GM19468 (cell line): Measurements from ENCODE around the gene PDGFRB.

Source experiments
- ATAC-seq: cut with Tn5 transposase; IDR thresholded peaks from one replicate; pipeline ENCODE4 v1.9.1; 2021; ENCODE audit warnings: mild to moderate bottlenecking, moderate library complexity, moderate number of reproducible peaks; ENCODE audit not compliant: unreplicated experiment; ENCODE audit errors: extremely low read depth

The PDGFRB gene

DNA sequence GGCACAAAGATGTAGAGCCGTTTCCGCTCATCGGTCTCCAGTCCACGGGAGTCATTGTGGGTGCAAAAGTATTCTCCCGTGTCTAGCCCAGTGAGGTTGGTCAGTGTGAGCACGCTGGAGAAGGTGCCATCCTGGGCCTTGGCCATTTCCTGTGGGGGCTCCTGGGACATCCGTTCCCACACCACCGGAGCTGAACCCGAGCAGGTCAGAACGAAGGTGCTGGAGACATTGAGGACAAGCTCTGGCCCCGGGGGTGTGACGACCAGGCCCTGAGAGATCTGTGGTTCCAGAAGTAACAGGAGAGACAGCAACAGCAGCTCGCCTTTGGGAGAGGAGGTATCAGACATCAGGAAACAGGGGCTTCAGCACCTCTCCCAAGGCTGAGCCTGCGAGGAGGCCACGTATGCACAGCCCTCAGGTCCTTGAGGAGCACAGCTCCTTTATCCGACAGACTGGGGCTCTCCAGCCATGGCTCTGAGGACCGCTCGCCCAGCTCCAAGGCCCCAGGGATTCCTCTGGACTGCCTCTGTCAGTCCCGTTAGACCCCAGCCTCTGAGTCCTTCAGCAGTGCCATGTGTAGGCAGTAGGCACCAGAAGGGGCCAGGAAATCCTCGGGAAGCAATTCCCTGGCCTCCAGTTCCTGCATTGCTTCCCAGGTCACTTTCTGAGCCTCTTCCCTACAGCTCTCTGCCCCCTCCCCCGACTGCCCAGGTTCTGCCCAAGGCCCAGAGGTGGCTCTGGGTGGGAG is 19.9 kb downstream of the PDGFRB start:
- no peak for ATAC-seq

DNA sequence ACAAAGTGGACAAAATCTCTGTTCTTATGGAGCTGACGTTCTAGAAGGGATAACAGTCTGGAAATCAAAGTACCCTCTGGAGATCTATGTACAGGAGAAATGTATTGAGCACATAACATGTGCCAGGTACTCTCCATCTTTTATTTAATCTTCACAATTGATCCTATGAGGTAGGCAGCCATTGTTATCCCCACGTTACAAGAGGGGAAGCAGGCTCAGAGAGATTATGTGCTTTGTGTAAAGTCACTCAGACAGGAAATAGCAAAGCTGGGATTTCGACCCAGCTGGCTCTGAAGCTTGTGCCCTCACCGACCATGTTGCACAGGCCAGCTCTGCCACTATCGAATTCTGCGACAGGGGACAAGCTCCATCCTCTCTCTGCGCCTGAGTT is 21.5 kb downstream of the PDGFRB start:
- no peak for ATAC-seq

DNA sequence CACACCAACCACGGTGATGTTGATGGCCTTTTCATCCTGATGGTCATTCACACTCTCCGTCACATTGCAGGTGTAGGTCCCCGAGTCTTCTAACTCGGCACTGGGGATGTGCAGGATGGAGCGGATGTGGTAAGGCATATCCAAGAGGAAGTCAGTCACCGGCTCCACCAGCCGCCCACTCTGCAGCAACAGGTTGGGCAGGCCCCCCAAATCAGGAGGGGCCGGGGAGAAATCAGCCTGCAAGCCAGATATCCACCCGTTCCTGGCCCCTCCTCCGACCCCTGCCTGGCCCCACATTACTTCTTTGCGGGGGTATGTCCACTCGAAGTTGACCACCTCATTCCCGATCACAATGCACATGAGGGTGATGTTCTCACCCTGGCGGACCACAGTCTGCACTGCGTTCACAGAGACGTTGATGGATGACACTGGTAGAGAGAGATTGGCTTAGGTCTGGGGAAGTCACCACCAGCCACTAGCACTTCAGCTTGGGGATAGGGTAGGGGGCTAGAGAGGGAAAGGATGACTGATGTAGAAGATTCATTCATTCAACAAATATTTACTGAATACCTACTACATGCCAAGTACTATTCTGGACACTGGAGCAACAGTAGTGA is 22.0 kb downstream of the PDGFRB start:
- no peak for ATAC-seq

DNA sequence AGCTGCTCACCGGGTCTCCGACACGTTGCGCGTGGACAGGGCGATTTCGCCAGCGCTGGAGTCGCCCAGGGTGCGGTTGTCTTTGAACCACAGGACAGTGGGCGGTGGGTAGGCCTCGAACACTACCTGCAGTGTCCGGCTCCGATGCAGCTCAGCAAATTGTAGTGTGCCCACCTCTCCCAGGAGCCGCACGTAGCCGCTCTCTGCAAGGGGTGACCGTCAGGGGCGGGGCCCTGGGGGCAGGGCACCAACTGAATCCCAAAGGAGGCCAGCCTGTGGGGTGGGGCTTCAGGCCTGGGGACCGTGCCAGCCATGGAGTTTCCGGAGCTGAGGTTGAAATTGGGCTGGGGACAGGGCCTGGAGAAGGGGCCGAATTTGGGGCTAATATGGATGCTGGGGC is 22.9 kb downstream of the PDGFRB start:
- no peak for ATAC-seq

DNA sequence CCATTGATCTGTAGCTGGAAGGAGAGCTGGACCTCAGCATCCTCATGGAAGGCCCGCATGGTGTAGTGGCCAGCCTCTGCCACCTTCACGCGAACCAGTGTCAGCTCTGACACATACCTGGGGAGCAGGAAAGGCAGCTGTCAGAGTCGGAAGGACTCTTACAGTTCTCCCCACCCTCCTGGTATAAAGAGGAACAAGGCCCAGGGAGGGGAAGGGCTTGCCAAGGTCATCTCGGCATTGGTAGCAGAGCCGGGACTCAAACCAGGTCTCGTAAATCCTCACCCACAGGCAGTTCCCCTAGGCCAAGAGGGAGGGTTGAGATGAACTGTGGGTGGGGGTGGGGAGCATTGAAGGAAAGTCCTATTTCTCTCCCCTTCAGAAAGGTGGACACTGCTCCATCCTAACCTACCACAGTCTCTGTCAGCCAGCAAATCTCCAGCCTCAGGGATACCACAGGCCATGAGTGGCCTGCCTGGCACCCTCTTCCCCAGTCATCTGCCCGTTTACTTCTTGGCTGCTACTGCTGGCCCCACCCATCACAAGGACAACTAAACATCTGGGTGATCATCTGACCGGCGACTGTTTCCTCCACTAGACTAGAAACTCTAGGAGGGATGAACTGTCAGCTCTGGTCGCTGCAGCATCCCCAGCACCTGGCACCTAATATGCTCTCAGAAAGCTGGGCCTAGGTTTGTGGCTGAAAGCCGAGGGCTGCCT is 23.5 kb downstream of the PDGFRB start:
- ATAC-seq, result no peak

DNA sequence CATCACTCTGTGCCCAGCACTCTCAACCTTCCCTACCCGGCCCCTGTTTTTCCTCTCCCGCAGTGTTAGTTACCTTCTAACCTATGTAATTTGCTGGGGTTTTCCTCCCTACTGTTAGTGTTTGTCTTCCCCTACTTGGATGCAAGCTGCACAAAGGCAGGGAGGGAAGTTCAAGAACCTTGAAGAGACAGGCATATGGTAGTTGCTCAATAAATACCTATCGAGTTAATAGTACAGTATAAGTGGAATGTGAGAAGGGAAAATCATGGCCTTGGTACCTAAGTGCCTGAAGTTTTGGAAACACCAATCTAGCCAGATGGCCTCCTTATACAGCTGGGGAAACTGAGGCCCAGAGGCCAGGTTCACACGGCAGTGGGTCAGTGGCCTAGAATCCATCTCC is 24.2 kb downstream of the PDGFRB start:
- no peak for ATAC-seq

DNA sequence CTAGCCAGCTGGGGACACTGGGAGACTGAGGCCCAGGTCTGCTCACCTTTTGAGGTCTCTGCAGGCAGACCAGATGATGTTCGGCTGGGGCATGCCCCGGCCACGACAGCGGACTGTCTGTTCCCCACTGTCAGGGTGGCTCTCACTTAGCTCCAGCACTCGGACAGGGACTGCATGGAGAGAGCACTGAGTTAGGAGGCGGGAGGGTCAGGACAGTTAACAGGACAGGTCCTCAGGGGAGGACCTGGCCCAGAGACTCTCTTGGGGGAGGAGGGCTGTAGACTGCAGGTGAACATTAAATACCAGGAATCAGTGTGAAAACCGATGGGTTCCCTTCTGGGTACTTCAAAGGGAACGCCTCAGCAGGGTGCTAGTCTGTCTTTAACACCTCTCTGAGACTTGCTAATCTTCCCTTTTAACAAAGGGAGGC is 25.1 kb downstream of the PDGFRB start:
- no peak for ATAC-seq

DNA sequence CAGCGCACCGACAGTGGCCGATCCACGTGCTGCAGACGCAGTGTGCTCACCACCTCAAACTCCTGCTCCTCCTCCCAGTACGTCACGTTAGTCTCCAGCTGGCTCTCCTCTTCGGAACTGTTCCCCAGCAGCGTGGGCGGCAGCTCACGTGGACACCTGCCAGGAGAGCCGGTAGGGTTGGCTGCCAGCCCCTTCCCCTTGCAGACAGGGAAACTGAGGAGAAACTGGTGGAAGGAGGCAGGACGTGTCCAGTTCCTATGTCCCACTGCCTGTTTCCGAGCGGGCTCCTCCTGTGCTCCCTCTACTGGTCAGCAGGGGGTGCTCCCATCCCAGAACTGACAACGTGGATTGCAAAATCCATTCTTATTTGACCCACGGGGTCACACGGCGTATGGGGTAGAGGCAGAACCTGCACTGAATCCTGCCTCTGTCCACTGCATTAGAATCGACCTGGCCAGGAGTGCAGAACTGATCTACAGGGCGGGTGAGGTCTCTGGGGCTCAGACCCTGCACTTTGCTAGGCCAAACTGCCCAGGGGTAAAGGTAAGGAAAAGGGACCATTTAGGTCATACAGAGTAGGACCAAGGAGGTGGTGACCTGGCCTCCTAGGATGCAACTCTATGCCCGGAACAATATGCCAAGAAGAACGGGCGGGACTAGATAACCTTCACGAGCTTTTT is 25.7 kb downstream of the PDGFRB start:
- no peak for ATAC-seq

DNA sequence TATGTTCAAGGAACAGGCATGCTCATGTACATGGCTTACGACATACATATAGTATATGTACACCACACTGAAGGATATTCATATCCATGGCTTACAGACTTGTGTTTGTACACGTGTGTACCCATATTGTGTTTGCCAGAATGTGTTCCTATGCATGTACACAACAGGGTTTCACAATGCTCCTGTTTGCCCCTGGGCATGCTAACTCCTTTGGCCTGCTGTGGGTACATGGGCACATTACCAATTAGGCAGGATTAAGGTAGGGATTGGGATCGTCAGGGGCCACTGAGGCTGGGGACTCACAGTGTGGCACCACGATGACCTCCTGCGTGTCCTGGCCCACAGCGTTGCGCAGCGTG is 26.2 kb downstream of the PDGFRB start:
- ATAC-seq, result no peak

DNA sequence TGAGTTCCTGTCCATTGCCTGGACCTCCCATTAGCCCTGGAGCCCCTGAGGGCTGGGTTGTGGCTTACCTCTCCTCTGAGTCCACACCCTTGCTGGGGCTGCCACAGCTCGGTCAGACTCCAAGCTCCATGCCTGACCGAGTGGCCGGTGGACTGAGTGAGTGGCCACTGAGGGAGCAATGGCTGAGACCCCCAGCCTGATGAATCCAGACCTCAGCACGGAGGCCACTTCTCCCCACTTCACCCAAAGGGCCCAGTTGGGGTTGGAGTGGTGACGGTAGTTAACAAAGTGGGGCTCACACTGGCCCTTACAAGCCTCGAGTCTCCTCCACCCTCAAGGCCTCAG is 28.8 kb downstream of the PDGFRB start:
- ATAC-seq, result no peak

DNA sequence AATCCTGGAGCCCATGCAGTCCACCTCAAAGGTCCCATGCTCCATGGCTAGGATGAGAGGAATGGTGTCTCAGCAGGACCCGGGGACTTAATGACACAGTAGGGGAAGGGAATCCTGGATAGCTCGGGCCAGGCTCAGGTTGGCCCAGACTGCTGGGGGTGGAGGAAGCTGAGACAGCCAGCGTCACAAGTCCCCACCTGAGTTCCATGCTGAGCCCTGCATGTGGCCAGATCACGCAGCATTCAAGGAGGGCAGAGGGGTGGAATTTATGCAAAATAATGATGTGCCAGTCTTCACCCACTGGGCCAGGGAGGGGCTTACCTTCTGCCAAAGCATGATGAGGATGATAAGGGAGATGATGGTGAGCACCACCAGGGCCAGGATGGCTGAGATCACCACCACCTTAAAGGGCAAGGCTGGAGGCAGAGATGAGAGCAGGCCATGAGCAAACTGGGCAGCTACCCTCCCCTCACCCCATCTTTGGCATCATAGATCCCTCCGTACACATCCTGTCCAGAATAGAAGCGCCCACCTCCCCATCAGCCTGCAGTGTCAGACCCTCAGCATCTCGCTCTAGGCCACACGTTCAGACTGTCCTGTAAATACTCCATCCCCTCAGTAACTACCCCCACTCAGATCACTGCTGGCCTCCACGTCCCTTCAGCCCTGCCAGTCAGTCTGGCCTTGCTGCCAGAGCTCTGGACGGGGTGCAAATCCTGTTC is 29.3 kb downstream of the PDGFRB start:
- no peak for ATAC-seq

DNA sequence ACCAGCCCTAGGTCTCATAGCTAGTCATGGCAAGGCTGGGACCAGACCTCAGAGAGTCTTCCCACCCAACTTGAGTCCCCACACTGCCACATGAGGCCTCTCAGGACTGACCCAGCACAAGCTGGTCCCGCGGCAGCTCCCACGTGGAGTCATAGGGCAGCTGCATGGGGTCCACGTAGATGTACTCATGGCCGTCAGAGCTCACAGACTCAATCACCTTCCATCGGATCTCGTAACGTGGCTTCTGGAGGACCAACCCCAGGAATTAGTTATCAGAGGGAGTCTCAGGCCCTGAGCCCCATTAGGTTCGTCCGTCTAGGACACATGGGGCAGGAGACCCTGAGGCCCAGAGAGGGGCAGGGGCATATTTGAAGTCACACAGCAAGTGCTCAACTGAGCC is 30.3 kb downstream of the PDGFRB start:
- ATAC-seq, result no peak

DNA sequence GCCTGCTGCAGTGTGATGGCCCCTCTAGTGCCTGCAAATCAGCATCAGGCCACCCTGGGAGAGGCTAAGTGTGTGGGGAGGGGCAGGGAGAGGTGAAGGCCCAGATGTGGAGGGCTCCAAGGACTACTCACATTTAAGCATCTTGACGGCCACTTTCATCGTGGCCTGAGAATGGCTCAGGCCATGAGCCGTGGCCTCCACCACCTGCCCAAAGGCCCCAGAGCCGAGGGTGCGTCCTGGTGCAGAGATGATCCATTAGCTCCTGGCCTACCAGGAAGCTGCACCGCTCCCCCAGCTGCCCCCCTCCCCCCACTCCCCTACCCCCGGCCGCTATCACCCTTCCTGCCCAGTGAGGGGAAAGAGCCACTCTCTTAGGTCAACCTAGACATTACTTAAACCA is 31.0 kb downstream of the PDGFRB start:
- ATAC-seq, result no peak

DNA sequence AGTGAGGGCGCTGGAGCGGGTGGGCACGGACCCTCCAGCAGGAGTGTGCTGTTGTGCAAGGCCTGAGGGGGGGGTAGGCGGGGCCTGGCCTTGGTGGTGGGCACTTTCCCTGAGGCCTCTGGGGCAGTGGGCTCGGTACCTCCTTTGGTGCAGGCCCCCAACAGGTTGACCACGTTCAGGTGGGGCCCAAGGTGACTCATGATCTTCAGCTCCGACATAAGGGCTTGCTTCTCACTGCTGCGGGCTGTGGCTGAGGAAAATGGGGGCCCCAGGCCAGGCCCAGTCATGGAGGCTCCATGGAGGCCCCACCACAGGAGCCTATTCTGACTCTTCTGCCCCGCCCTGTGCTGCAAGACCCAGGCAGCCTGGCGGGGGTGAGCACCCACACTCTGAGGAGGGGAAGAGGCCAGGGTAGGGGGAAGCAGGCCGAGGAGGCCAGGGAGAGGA is 31.5 kb downstream of the PDGFRB start:
- no peak for ATAC-seq

DNA sequence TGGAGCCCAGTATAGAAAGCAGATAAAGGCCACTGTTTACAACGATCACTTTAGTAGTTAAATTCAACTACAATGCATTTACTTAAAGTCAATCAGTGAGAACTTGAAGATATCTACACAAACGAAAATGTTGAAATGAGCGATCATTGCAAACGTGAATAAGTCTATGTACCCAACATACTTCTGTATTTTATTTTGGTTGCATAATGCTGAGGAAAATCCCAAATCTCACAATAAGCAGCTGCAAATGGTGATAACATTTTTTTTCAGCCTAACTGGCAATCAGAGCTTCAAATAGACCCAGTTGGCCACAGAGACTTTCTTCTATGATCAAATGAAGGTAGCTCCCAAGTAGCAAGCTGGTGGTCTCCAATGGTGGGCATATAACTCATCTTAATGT is 32.1 kb downstream of the PDGFRB start:
- no peak for ATAC-seq

DNA sequence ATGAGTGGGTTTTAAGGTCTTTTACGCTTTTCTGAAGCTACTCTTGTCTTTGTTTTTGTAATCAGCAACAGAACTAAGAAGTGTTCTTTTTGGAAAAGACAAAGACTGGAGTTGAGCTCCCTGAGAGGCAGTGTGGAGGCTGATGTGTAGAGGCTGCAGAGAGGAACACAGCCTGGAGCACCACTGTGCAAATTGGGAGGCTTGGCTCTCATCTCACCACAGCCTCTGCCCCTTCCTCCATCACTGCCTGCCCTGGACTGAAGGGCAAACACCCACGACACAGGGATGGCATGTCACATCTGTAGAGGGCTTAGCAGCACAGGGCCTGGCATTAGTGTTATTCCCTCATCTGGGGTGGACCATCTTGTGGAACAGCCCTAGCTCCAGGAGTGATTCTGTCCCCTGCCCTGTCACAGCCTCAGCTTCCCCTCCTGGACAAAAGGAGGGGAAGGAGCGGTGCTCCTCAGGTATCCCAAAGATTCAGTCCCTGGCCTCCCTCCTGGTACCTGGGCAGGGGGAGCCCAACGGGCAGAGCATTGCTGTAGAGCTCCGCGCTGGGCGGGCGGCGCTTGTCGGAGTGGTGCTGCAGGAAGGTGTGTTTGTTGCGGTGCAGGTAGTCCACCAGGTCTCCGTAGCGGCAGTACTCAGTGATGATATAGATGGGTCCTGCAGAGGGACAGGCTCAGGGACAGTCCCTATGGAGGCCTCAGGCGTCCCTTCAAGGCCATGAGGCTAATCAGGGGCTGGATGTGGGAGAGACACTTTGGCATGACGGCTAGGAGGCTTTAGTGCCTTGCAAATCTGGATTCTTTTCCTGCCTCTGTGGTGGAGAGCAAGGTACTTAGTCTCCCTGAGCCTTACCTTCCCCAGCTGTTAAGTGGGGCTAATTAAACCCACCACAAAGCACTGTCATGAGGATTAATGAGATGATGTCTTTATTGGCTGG is 32.8 kb downstream of the PDGFRB start:
- ATAC-seq, result no peak

DNA sequence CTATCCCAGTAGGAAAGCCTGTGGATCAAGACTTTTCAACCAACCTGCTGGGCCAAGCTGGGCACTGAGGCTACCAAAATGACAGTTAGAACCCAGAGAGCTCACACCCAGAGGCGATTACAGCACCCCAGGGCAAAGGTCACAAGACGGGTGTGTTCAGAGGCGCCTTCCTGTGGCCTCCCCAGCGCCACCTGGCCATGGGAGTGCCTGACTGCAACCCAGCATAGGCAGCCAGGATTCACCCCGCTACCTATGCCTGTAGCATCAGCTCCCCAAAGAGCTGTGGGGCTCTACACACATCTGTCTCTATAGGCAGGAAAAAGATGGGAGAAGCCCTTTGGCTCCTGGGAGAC is 33.5 kb downstream of the PDGFRB start:
- peak; percentile 57 for ATAC-seq

DNA sequence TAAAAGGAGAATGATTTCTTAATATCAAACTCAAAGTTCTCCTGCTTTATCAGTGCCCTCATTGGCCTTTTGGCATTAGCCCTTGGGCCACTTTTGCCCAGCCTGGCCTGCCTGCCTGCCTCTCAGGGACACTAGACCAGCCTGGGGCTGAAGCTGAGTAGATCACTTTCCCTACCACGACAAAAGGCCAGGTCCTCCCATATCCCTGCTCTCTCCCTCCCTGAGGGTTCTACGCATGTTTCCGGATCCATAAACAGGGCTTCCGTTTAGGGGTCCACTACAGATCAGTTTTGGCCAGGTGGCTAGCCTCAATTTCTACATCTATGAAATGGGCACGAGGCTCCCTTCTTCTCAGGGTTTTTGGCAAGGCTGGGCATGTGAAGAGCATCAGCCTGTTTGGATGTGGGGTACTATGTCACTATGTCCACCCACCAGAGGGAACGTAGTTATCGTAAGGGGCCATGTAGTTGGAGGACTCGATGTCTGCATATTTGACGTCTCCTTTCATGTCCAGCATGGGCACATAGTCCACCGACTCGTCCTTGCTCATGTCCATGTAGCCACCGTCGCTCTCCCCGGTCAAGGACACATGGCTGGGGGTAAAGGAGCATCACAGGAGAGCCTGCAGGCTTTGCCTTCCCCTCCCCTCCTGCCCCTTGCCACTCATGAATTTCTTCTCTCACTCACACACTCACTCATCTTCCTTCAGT is 34.0 kb downstream of the PDGFRB start:
- no peak for ATAC-seq
